ENCODE data around the gene ADORA2A.

GRCh38 chr22:24434471-24435322 is 7.3 kb downstream of the ADORA2A start:
- no peak for TF ChIP-seq CTCF (IDR thresholded peaks at IDR 0.05)
- no peak for TF ChIP-seq POLR2A (IDR thresholded peaks at IDR 0.05)

Measured in lower leg skin (tissue), 3 donors.